ENCODE data around the gene NSMCE1. TPM values are rescaled to one million over a fixed set of nuclear protein-coding genes. Genes with fewer than 3 reads are reported as not detected.

Gene NSMCE1
- 45.5 TPM for total RNA-seq (ENCODE audit: insufficient read depth, low replicate concordance)

DNA sequence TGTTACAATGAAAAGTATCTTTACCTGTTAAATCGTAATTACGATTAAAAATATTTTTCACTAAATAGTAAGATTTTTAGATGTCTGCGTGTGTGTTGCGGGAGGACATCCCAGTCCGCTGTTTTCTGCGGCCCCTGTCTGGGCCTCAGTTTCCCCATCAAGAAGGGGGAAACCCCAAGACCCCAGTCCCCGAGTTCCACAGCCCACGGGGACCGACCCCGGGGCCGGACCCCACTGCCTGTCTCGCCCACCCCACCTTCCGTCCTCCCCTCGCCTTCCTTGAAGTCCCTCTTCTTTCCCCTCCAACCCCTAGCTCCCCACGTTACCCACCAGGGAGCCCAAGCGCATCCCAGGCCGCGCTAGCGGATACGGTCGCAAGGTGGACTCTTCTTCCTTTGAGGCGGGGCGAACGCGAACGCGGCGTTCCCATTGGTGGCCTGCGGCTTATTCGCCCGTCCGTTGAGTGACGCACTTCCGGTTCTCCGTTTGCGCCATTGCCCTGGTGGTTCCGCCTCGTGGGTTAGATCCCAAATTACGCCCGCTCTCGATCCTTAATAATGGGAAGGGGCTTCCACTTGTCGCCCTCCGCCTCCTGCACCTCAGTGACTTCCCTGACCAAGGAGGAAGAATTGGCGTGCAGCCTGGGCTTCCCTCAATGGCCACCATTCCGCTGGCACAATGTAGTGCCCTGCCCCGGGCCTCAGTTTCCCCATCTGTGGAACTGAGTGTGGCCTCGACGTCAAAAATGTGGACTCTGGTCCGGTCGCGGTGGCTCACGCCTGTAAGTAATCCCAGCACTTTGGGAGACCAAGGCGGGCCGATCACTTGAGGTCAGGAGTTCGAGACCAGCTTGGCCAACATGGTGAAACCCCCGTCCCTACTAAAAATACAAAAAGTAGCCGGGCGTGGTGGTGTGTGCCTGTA, at the start of gene NSMCE1:
NSMCE1 (minus strand) TSS at position 397 of the 924 bp plus-strand sequence. CDS start 11,202 bp downstream, outside the sequence.
- peak; percentile 97 for DNase-seq (ENCODE audit: low spot score)

GRCh38 chr16:27317738-27318391, 49.3 kb upstream of the NSMCE1 start:
- no peak for DNase-seq (ENCODE audit: low spot score)

DNA sequence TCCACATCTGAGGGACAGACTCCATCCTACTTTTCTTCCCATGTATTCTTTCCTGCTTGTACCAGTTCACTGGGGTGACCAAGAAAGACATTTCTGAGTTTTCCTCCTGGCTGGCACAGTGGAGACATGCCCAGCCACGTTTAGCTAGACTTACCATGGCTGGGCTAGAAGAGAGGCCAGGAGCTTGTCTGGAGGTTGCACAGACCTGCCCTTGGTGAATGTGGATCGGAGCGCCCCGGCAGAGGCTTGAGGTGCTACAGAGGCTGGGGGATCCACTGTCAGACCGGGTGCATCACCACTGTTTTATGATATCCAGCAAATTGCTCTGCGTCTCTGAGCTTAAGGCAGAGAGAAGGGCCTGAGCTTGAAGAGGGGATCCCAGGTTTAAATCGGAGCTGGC, 48.7 kb upstream of the NSMCE1 start:
- no peak for DNase-seq (ENCODE audit: low spot score)

GRCh38 chr16:27316038-27316680, 47.6 kb upstream of the NSMCE1 start:
- DNase-seq (ENCODE audit: low spot score) = no peak

DNA sequence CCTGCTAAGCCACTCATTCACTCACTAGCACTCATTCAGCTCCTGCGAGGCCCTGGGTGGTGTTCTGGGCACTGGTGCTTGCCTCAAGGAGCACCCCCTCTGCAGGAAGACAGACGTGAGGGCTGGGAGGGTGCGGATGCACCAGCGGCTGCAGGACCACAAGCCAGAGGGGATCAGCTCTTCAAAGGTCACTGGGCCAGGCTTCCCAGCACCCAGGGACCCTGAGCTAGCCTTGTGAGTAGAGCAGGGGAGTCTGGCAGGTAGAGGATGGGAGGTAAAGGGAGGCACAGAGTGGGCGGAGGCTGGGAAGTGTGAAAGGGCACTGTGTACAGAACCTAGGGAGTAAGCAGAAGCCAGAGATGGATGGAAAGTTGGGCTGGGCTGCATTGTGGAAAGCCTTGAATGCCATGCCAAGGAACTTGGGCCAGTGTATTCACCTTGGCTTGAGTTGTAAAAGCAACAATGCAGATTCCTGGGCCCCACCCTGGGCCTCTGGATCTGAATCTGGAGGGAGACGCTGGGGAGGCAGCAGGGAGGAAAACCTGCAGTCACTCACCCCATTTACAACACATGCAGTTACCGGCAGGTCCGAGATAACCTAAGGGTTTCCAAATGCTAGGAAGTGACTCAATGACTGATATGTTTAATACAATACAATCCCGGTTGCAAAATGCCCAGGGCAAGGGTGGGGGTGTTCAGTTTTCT, 46.9 kb upstream of the NSMCE1 start:
- DNase-seq (ENCODE audit: low spot score) = no peak

DNA sequence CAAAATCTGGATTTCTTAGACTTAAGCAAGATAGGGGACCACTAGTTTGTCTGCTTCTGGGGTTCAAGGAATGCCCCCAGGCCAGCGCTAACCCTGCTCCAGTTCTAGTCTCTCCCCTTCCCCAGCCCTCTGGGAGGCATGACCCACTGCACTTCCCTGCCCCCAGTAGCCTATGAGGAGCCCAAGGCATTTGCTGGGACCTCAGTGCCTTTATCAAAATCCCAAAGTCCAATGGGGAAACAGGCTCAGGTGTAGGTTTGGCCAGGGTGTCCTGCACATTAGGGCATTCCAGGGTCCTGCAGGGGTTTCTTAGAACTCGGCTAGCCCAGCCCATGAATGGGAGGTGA, 46.4 kb upstream of the NSMCE1 start:
- no peak for DNase-seq (ENCODE audit: low spot score)

GRCh38 chr16:27314161-27314723, 45.7 kb upstream of the NSMCE1 start:
- DNase-seq (ENCODE audit: low spot score) = no peak

DNA sequence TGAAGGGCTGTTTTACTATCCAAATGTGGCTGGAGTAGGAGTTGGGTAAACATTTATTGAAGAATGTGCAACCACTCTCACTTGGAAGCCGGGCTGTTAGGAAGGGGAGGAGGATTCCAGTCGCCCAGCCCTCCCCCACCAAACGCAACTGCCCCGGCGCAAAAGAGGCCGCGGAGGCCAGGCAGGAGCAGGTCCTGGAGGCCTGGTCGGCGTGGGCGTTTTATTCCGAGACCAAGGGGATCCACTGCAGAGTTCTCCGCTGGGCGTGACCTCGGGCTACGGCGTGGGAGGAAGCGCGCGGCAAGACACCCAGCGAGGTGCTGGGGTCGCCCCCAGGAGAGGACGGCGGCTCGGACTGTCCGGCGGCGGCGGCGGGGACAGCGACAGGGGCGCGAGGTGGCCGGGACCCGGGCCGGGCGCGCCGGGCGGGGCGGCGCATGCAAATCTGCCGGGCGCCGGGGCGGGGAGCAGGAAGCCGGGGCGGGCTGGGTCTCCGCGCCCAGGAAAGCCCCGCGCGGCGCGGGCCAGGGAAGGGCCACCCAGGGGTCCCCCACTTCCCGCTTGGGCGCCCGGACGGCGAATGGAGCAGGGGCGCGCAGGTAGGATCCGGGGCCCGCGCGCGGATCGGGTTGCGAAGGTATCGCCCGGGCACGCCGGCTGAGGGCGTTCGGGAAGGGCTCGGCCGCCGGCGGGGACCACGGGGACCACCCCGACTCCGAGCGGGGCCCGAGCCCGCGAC, 45.0 kb upstream of the NSMCE1 start, which contains the start of gene IL4R:
IL4R (plus strand) TSS at position 553 of the 739 bp plus-strand sequence. CDS start 26,230 bp downstream, outside the sequence.
- no peak for DNase-seq (ENCODE audit: low spot score)

DNA sequence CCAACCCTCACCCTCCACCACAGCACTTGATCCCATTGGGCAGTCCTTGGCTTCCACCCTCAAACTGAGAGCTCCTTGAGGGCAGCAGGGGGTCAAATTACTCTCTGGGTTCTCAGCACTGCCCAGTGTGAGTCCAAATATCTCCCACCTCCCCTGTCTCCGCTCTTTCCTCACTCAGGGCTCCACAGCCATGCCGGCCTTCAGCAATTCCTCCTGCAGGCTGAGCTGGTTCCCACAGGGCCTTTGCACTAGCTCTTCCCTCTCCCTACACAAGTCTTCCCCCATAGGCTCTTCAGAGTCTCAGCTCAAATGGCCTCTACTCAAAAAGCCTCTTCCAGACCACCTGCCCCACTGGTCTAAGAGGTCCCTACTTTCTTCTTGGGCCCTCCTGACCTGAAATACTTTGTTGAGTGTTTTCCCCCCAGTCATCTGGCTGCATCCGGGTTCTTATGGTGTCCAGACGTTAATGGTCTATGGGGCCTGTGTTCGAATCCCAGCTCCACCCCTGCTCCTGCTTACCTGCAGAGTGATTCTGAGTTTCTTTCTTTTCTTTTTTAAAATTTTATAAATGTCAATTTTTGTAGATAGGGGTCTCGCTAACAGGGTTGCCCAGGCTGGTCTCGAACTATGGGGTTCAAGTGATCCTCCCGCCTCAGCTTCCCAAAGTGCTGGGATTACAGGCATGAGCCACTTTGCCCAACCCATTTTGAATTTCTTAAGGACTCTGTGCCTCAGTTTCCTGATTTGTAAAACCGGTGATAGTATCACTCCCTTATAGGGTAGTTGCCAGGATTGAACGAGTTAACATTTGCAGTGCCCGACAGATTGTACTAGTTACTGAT, 44.2 kb upstream of the NSMCE1 start:
- DNase-seq (ENCODE audit: low spot score) = no peak

GRCh38 chr16:27311897-27312303, 43.3 kb upstream of the NSMCE1 start:
- no peak for DNase-seq (ENCODE audit: low spot score)

DNA sequence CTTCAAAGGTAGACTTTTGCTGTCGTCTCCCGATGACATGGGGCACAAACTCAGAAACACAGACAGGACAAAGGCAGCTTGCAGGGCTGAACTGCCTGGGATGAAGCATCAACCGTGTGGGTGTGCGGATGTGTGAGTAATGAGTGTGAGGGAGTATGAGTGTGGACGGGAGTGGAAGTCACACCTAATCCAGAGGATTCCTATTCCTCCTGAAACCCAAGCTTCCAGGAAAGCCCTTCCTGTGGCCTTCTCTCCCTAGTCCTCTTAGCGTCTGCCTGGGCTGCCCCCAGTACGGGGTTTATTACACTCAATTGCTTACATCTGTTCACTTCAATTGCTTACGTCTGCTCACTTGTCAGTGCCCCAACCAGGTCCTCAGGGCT, 42.9 kb upstream of the NSMCE1 start:
- DNase-seq (ENCODE audit: low spot score) = no peak

DNA sequence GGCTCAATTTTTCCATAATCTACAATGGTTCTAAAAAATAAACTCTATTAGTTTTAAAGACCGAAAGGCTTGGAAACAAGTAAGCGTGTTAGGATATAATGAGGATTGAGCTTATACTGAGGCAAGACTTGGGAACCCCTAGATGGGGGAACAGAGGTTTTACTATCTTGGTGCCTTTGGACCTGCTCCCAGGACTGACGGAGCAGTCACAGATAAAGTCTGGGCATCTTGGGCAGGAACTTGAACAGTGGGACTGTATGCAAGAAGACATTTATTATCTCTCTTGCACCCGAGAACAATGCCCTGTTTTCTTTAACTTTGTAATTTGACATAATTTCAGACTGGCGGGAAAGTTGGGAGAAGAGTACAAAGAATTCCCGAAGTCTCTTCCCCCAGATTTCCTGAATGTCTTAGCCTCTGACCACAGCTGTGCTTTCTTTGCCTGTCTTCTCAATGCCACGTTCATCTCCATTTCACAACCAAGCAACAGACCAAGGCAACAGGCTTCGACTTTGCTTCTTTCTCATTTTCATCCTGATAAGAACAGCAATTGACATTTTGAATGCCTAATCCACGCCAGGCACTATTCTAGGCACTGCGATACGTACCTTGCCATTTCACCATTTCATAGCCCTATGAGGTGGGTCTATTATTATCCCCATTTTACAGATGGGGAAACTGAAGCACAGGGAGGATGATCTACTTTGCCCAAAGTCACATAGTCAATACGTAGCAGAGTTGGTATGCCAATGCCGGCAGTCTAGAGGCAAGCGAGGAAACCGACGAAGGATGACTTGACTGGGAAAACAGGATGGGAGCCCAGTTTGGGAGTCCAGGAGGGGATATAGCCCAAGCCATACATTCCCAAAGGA, 42.2 kb upstream of the NSMCE1 start:
- DNase-seq (ENCODE audit: low spot score) = no peak

DNA sequence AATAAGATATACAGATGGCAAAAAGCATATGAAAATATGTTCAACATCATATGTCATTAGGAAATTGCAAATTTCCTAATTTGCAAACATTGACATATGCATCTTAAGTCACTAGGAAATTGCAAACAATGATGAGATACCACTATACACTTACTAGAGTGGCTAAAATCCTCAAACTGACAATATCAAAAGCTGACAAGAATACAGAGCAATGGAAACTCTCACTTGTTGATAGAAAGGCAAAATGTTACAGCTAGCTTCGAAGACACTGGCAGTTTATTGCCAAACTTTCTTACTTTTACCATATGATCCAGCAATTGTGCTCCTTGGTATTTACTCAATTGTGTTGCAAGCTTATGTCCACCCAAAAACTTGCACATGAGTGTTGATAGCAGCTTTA, 40.2 kb upstream of the NSMCE1 start:
- DNase-seq (ENCODE audit: low spot score) = no peak

DNA sequence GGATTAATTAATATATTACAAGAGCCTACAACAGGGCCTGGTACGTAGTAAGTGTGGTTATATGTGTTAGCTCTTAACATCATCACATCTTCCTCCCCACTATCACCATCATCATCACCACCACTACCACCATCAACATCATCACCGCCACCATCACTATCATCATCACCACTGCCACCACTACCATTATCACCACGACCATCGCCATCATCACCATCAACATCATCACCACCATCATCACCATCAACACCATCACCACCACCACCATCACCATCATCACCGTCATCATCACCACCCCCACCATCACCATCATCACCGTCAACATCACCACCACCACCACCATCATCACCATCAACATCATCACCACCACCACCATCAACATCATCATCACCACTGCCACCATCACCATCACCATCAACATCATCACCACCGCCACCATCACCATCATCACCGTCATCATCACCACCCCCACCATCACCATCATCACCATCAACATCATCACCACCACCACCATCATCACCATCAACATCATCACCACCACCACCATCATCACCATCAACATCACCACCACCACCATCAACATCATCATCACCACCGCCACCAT, 37.4 kb upstream of the NSMCE1 start:
- no peak for DNase-seq (ENCODE audit: low spot score)

- peak; percentile 59 for DNase-seq (ENCODE audit: low spot score)
Measured at GRCh38 chr16:27304881-27305745, 36.5 kb upstream of the NSMCE1 start.

- no peak for DNase-seq (ENCODE audit: low spot score)
Measured at GRCh38 chr16:27304102-27304501, 35.5 kb upstream of the NSMCE1 start.

Measured in umbilical cord (tissue), 2 donors.